Smooth muscle cell (in vitro differentiated cells): ENCODE measurements around the gene HDHD5. TPM values are rescaled to one million over a fixed set of nuclear protein-coding genes. Genes with fewer than 3 reads are reported as not detected.

ENCODE experiments used
- DNase-seq: peaks from one replicate; lab custom pipeline; 2025; ENCODE audit not compliant: unreplicated experiment; lab: John Stamatoyannopoulos, UW
- H2AFZ ChIP-seq: fragments of 200-600 bp; sonication (generic); 2 replicates; pipeline ENCODE4 v1.6.0; 2016; ENCODE audit warnings: antibody characterized with exemption, low read depth, mild to moderate bottlenecking
- H3F3A ChIP-seq: fragments of 200-600 bp; sonication (generic); 2 replicates; pipeline ENCODE4 v1.6.0; 2017; ENCODE audit warnings: antibody characterized with exemption, low read depth
- H3K27ac ChIP-seq: fragments of 200-600 bp; sonication (generic); 2 replicates; pipeline ENCODE4 v1.5.1; 2016; ENCODE audit warnings: low read depth, mild to moderate bottlenecking
- H3K27me3 ChIP-seq: fragments of 200-600 bp; sonication (generic); 2 replicates; pipeline ENCODE4 v1.6.1; 2016; ENCODE audit warnings: low read depth, mild to moderate bottlenecking
- H3K36me3 ChIP-seq: fragments of 200-600 bp; sonication (generic); 2 replicates; pipeline ENCODE4 v1.5.1; 2016; ENCODE audit warnings: low read depth
- H3K4me1 ChIP-seq: fragments of 200-600 bp; sonication (generic); 2 replicates; pipeline ENCODE4 v1.5.1; 2016; ENCODE audit warnings: low read depth
- H3K4me2 ChIP-seq: fragments of 200-600 bp; sonication (generic); 2 replicates; pipeline ENCODE4 v1.6.0; 2016; ENCODE audit warnings: mild to moderate bottlenecking
- H3K4me3 ChIP-seq: fragments of 200-600 bp; sonication (generic); 2 replicates; pipeline ENCODE4 v1.5.1; 2016; ENCODE audit warnings: mild to moderate bottlenecking
- H3K79me2 ChIP-seq: fragments of 200-600 bp; sonication (generic); 2 replicates; pipeline ENCODE4 v1.6.0; 2016; ENCODE audit warnings: low read depth, mild to moderate bottlenecking
- H3K9ac ChIP-seq: fragments of 200-600 bp; sonication (generic); 2 replicates; pipeline ENCODE4 v1.6.0; 2016; ENCODE audit warnings: low read depth
- H3K9me3 ChIP-seq: fragments of 200-600 bp; sonication (generic); replicated peaks from 2 replicates; pipeline ENCODE4 v1.5.1; 2016; ENCODE audit warnings: low read depth
- H4K20me1 ChIP-seq: fragments of 200-600 bp; sonication (generic); 2 replicates; pipeline ENCODE4 v1.6.0; 2016; ENCODE audit warnings: low read depth
- CTCF ChIP-seq: fragments of 200-600 bp; sonication (generic); IDR thresholded peaks from 2 replicates; pipeline ENCODE4 v1.5.1; 2017; ENCODE audit warnings: borderline replicate concordance, mild to moderate bottlenecking, antibody characterized with exemption; ENCODE audit not compliant: insufficient read depth, poor library complexity, severe bottlenecking
- WGBS: methylation state at CpG from one replicate; pipeline ENCODE4 v1.1.7; 2016; ENCODE audit warnings: low lambda C conversion rate; 5-methylcytosine and 5-hydroxymethylcytosine counted together
- polyA plus RNA-seq: library from polyadenylated mRNA; unstranded; fragments of >200 nt; fragmentation: Nextera tagmentation; extraction: Ambion mirVana; gene quantifications from 2 replicates; pipeline ENCODE4 v1.2.1, GENCODE V29; 2016
- total RNA-seq: library from RNA; depleted of rRNA; stranded (reverse); fragments of >200 nt; gene quantifications from 2 replicates; pipeline ENCODE4 v1.2.3, GENCODE V29; 2014

Gene HDHD5
- total and polyA plus RNA-seq, 2 experiments from 2014 or later = 25.5 to 52.1 TPM

GRCh38 chr22:17117400-17117799 lies 41.7 kb downstream of the HDHD5 start:
- H4K20me1 ChIP-seq = no peaks in the 10 kb centered on the region
- H3F3A ChIP-seq = no peaks in the 10 kb centered on the region
- no peak for DNase-seq
- H3K27me3 ChIP-seq = peaks cover 23% of the 10 kb centered on the region
- peaks cover 9% of the 10 kb centered on the region for H3K4me1 ChIP-seq
- WGBS = 89% methylated on average over 3 of the region's 3 CpGs
- TF ChIP-seq CTCF = no peak
- H3K9ac ChIP-seq = no peak overlapping the region
- H2AFZ ChIP-seq = no peak overlapping the region
- no peak overlapping the region for H3K4me3 ChIP-seq
- H3K79me2 ChIP-seq = no peaks in the 10 kb centered on the region
- H3K9me3 ChIP-seq = no peaks in the 10 kb centered on the region
- H3K27ac ChIP-seq = no peak overlapping the region
- no peak overlapping the region for H3K4me2 ChIP-seq
- H3K36me3 ChIP-seq = no peaks in the 10 kb centered on the region

DNA sequence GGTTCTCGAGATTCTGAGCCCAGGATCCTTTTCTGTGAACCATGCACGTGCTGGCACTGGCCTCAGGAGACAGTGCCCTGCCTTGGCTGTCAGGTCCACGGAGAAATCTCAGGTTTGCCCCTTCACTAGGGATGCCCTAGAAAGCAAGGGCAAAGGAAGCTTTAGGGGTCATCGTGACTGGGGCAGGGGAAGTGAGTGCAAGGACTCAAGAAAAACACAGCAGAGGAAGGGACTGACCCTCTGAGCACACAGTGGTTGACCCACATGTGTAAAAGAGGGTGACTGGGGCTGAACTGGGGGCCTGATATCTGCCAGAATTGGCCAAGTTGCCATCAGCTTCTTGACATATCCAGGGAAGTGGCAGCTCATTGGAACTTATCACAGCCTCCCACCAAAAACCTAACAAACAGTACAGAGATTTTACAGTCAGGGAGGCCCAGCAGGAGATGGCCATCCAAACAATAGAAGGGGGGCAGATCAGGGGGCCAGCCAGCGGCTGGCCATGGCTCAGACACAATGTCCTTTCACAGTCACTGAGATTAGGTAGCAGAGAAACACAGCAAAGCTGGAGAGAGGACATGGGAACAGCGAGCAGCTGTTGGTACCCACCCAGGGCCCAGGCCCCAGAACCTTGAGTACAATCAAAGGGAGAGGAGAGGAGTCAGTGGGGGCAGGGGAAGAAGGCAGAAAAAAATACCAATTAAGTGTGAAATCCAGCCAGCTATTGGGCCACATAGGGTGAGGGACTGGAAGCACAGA lies 42.3 kb downstream of the HDHD5 start:
- Histone ChIP-seq H4K20me1 (no peaks in the 10 kb centered on the region), H3K4me2 (no peak overlapping the region), H3F3A (no peaks in the 10 kb centered on the region), H3K4me1 (peaks cover 9% of the 10 kb centered on the region), H3K27me3 (peaks cover 17% of the 10 kb centered on the region), H3K79me2 (no peaks in the 10 kb centered on the region), H3K36me3 (no peaks in the 10 kb centered on the region), H3K27ac (no peak overlapping the region), H3K9ac (no peak overlapping the region), H3K4me3 (no peak overlapping the region), H2AFZ (no peak overlapping the region), H3K9me3 (no peaks in the 10 kb centered on the region)
- TF ChIP-seq CTCF = no peak
- 72% methylated on average over 6 of the region's 6 CpGs for WGBS
- DNase-seq = no peak

DNA sequence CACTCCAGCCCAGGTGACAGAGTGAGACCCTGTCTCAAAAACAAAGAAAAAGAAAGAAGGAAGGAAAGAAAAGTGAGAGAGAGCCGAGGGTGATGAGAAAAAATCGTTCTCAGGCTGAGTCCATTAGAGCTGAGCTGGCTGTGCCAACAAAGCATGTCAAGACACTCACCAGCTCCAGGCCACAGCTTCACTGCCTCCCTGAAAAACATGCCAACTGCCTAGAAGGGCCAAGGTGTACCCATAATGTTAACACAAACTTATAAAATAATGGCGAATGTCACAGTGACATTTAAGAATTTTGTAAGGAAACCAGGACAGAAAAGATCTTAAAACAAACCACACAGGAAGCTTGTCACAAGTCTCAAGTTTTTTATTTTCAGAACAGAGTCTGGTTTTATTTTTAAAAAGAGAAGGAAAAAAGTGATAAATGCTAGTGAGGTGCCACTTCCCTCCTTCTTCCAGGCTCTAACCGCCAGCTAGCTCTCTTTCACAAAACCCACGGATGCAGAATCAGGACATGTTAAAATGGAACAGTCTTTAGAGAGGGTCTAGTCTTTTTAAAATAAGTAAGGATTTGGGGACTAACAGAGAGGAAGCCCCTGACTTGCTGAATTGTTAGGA lies 43.0 kb downstream of the HDHD5 start:
- H3K27me3 ChIP-seq = peaks cover 12% of the 10 kb centered on the region
- DNase-seq = no peak
- H3K4me3 ChIP-seq = no peak overlapping the region
- no peak overlapping the region for H3K9ac ChIP-seq
- H3K27ac ChIP-seq = no peak overlapping the region
- 90% methylated on average over 5 of the region's 5 CpGs for WGBS
- no peaks in the 10 kb centered on the region for H3K79me2 ChIP-seq
- peaks cover 9% of the 10 kb centered on the region for H3K4me1 ChIP-seq
- no peaks in the 10 kb centered on the region for H3K36me3 ChIP-seq
- H3K9me3 ChIP-seq = no peaks in the 10 kb centered on the region
- TF ChIP-seq CTCF = no peak
- no peaks in the 10 kb centered on the region for H4K20me1 ChIP-seq
- no peak overlapping the region for H3K4me2 ChIP-seq
- H2AFZ ChIP-seq = no peak overlapping the region
- no peaks in the 10 kb centered on the region for H3F3A ChIP-seq
